ENCODE results near the gene MEIOSIN.
"Not testable (repeated sequence)": the region's sequence is repeated elsewhere in the genome, so short reads cannot be mapped to it uniquely, and the experiment has no call there.

MEIOSIN gene

GRCh38 chr19:45715139-45715538, 18.1 kb upstream of the MEIOSIN start:
- no peak overlapping the region for H3K4me3 ChIP-seq (ENCODE audit: low read depth, low read length)
- TF ChIP-seq, protein P1, sequence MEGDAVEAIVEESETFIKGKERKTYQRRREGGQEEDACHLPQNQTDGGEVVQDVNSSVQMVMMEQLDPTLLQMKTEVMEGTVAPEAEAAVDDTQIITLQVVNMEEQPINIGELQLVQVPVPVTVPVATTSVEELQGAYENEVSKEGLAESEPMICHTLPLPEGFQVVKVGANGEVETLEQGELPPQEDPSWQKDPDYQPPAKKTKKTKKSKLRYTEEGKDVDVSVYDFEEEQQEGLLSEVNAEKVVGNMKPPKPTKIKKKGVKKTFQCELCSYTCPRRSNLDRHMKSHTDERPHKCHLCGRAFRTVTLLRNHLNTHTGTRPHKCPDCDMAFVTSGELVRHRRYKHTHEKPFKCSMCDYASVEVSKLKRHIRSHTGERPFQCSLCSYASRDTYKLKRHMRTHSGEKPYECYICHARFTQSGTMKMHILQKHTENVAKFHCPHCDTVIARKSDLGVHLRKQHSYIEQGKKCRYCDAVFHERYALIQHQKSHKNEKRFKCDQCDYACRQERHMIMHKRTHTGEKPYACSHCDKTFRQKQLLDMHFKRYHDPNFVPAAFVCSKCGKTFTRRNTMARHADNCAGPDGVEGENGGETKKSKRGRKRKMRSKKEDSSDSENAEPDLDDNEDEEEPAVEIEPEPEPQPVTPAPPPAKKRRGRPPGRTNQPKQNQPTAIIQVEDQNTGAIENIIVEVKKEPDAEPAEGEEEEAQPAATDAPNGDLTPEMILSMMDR (IDR thresholded peaks at IDR 0.05; ENCODE audit: low read depth, low read length) = no peak

GRCh38 chr19:45716359-45717130, 16.7 kb upstream of the MEIOSIN start:
- TF ChIP-seq, protein P1 (IDR thresholded peaks at IDR 0.05; ENCODE audit: low read depth, low read length) = no peak
- H3K4me3 ChIP-seq (ENCODE audit: low read depth, low read length) = peak overlapping the region; percentile 73

- H3K4me3 ChIP-seq (ENCODE audit: low read depth, low read length) = peak overlapping the region; percentile 73
- TF ChIP-seq, protein P1 (IDR thresholded peaks at IDR 0.05; ENCODE audit: low read depth, low read length) = no peak
These were observed 15.9 kb upstream of the MEIOSIN start for GRCh38 chr19:45717131-45717982.

- H3K4me3 ChIP-seq (ENCODE audit: low read depth, low read length) = peak overlapping the region; percentile 54
- TF ChIP-seq, protein P1 (IDR thresholded peaks at IDR 0.05; ENCODE audit: low read depth, low read length) = no peak
These were observed 15.1 kb upstream of the MEIOSIN start for GRCh38 chr19:45717983-45718650.

DNA sequence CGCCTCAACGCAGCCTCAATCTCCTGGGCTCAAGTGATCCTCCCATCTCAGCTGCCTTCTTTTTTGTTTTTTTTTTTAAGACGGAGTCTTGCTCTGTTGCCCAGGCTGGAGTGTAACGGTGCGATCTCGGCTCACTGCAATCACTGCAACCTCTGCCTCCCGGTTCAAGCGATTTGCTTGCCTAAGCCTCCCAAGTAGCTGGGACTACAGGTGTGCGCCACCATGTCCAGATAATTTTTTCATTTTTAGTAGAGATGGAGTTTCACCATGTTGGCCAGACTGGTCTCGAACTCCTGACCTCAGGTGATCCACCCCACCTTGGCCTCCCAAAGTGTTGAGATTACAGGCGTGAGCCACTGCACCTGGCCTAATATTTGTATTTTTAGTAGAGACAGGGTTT, 13.2 kb upstream of the MEIOSIN start:
- not testable (repeated sequence) for H3K4me3 ChIP-seq (ENCODE audit: low read depth, low read length)

DNA sequence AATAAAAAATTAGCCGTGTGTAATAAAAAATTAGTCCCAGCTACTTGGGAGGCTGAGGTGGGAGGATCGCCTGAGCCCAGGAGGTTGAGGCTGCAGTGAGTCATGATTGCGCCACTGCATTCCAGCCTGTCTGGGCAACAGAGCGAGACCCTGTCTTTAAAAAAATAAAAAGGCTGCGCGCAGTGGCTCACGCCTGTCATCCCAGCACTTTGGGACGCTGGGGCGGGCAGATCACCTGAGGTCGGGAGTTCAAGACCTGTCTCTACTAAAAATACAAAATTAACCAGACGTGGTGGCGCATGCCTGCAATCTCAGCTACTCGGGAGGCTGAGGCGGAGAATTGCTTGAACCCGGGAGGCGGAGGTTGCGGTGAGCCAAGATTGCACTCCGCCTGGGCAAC, 4.6 kb upstream of the MEIOSIN start:
- H3K4me3 ChIP-seq (ENCODE audit: low read depth, low read length) = not testable (repeated sequence)

DNA sequence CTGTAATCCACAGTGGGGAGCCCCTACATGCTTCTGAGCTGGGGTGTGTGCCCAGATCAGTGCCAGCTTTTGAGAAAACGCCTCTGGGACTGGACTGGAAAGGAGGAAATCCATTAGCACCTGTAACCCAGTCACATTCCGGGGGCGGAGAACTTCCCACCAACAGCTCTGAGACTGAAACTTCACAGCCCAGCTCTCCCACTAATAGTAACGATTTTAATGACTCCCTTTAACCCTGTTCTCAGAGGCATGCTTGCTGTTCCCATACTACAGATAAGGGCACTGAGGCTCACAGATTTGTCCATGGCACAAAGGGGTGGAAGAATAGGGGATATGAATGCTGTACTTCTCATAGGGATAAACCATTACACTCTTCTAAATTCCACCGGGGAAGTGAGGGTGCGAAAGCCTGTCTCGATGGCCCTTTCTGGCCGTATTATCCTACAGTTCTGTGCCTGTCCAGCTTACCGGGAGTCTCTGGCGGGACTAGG, 3.4 kb upstream of the MEIOSIN start:
- H3K4me3 ChIP-seq (ENCODE audit: low read depth, low read length) = peak overlapping the region; percentile 94
- TF ChIP-seq, protein P1 (IDR thresholded peaks at IDR 0.05; ENCODE audit: low read depth, low read length) = no peak

Measured in WI38 (cell line).